Measurements from ENCODE around the gene ALDH6A1. TPM values are rescaled to one million over a fixed set of nuclear protein-coding genes. Genes with fewer than 3 reads are reported as not detected.

Gene ALDH6A1
- total and polyA plus RNA-seq, 8 donors: 5.6 to 36.1 (median 17.7) TPM

- peak in 2 of 6 donors; percentile 23 to 58 for DNase-seq
- no peak for FAIRE-seq
Observed at GRCh38 chr14:74085047-74085637, 889 bp upstream of the ALDH6A1 start.

GRCh38 chr14:74083784-74084276 is 423 bp downstream of the ALDH6A1 start:
- Histone ChIP-seq H3K9me3 (no peaks in the 10 kb centered on the region), H3K27ac (peak overlapping the region; percentile 68 to 92 (median 79)), H3K27me3 (no peaks in the 10 kb centered on the region), H3K4me3 (peak overlapping the region; percentile 51 to 74 (median 71)), H3K4me1 (peaks cover 8 to 23% (median 12%) of the 10 kb centered on the region in 3 donors), H3K36me3 (no peaks in the 10 kb centered on the region)
- DNase-seq (peak in 2 of 6 donors; percentile 12 to 29), ATAC-seq (peak; percentile 16 to 35 (median 21)), FAIRE-seq (no peak)
- intact Hi-C loops (cut with DNase I): no loop called here
- 0% methylated on average over 15 of the region's 15 CpGs for WGBS, 2 donors
- no peak for TF ChIP-seq CTCF (IDR thresholded peaks at IDR 0.05)

More at GRCh38 chr14:74085047-74085637, 889 bp upstream of the ALDH6A1 start:
- Histone ChIP-seq H3K27me3 (no peaks in the 10 kb centered on the region), H3K4me3 (peak overlapping the region; percentile 58 to 72 (median 70)), H3K9me3 (no peaks in the 10 kb centered on the region), H3K4me1 (peaks cover 8 to 23% (median 12%) of the 10 kb centered on the region in 3 donors), H3K36me3 (no peaks in the 10 kb centered on the region), H3K27ac (peak overlapping the region; percentile 36 to 68 (median 54))
- ATAC-seq: peak in 3 of 4 donors; percentile 3 to 5 (median 5)
- no peak for TF ChIP-seq CTCF (IDR thresholded peaks at IDR 0.05)
- WGBS, 2 donors: 0% methylated on average over 26 of the region's 26 CpGs
- intact Hi-C loops (cut with DNase I): no loop called here

- no peaks in the 10 kb centered on the region for H3K9me3 ChIP-seq
- H3K27me3 ChIP-seq: no peaks in the 10 kb centered on the region
- H3K4me3 ChIP-seq: peak overlapping the region in 3 of 4 donors; percentile 70 to 74 (median 72)
- DNase-seq (no peak), ATAC-seq (no peak), FAIRE-seq (no peak)
- WGBS, 2 donors: 76 to 80% methylated on average over 3 of the region's 3 CpGs
- no peak overlapping the region for H3K27ac ChIP-seq
- intact Hi-C loops (cut with DNase I): no loop called here
- peaks cover 8 to 23% (median 12%) of the 10 kb centered on the region in 3 donors for H3K4me1 ChIP-seq
- no peak for TF ChIP-seq CTCF (IDR thresholded peaks at IDR 0.05)
- H3K36me3 ChIP-seq: no peaks in the 10 kb centered on the region
Observed at GRCh38 chr14:74083161-74083560, 1.1 kb downstream of the ALDH6A1 start.

DNA sequence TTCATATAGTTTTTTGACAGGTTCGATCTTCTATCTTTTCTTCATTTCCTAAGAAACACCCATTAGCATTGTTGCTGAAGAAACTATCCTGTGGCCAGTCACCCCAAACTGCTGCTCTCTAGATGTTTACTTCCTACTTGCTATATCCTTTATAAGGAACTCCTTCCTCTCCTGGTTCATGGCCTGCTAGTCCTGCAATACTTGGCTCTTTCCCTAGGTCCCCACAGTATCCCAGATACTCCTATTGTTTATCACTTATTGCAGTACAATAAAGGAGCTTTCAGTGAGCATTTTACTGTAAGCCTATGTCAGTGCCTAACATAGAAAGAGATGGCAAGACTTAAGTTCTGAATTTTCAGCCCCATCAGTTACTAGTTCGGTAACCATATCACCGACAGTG is 2.8 kb downstream of the ALDH6A1 start:
- H3K27ac ChIP-seq: peak overlapping the region in 2 of 4 donors; percentile 37 to 60
- no peaks in the 10 kb centered on the region for H3K27me3 ChIP-seq
- intact Hi-C loops (cut with DNase I): no loop called here
- H3K4me3 ChIP-seq: no peak overlapping the region
- no peaks in the 10 kb centered on the region for H3K36me3 ChIP-seq
- WGBS, 2 donors: 90 to 92% methylated on average over 3 of the region's 3 CpGs
- no peak for DNase-seq
- no peak for ATAC-seq
- no peak for FAIRE-seq
- H3K4me1 ChIP-seq: peaks cover 8 to 23% (median 12%) of the 10 kb centered on the region in 3 donors
- no peak for TF ChIP-seq CTCF (IDR thresholded peaks at IDR 0.05)
- no peaks in the 10 kb centered on the region for H3K9me3 ChIP-seq
